B cell (primary cell): ENCODE measurements around the gene C1orf185. TPM values are rescaled to one million over a fixed set of nuclear protein-coding genes. Genes with fewer than 3 reads are reported as not detected.
"Not testable (repeated sequence)": the region's sequence is repeated elsewhere in the genome, so short reads cannot be mapped to it uniquely, and the experiment has no call there.

Experiments
- ATAC-seq: fragments of 200-7000 bp; cut with Tn5 transposase; one replicate; pipeline ENCODE4 v1.10.0; 2021; ENCODE audit warnings: low read depth, mild to moderate bottlenecking, moderate number of reproducible peaks, moderate library complexity
- CTCF ChIA-PET: fragments of 350-600 bp; sonication (Branson Sonifier 250); formaldehyde crosslinking; loops from one replicate; lab custom pipeline; 2021; ENCODE audit warnings: antibody characterized with exemption, inconsistent platforms; lab: Charles Lee
- POLR2A ChIA-PET: fragments of 350-600 bp; sonication (Branson Sonifier 250); formaldehyde crosslinking; loops from one replicate; lab custom pipeline; 2021; ENCODE audit warnings: antibody characterized with exemption; lab: Charles Lee
- DNase-seq: peaks from one replicate; pipeline ENCODE4 v3.0.0; 2013
- H2AFZ ChIP-seq: 2 replicates; pipeline ENCODE4 v1.6.1; 2012; ENCODE audit warnings: mild to moderate bottlenecking, low read depth, low read length; ENCODE audit not compliant: insufficient read depth, poor library complexity, severe bottlenecking
- H3K27ac ChIP-seq, 2 donors: 1 replicate in 1 of 2; 2 replicates in 1 of 2; pipeline ENCODE4 v1.5.1; 2012 to 2013; ENCODE audit warnings: low read length in 2 of 2, mild to moderate bottlenecking in 2 of 2, moderate library complexity in 1 of 2
- H3K27me3 ChIP-seq, 4 experiments: fragments of 200-600 bp in 1 of 4; sonication (generic) in 1 of 4; replicated peaks in 1 of 4; 1 replicate in 2 of 4; 2 replicates in 2 of 4; pipeline versions ENCODE4 v1.6.1 to v1.7.0; 2013 to 2016; ENCODE audit warnings: low read length in 3 of 4, mild to moderate bottlenecking in 2 of 4, mixed read lengths in 1 of 4, moderate library complexity in 1 of 4; ENCODE audit not compliant: insufficient read depth in 4 of 4, control insufficient read depth in 3 of 4; ENCODE audit errors: control extremely low read depth in 1 of 4
- H3K36me3 ChIP-seq, 2 experiments: replicated peaks in 1 of 2; 1 replicate in 1 of 2; 2 replicates in 1 of 2; pipeline versions ENCODE4 v1.6.1 to v1.7.1; 2013; ENCODE audit warnings: low read length in 1 of 2; ENCODE audit not compliant: insufficient read depth in 2 of 2, control insufficient read depth in 1 of 2; ENCODE audit errors: control extremely low read depth in 1 of 2, extremely low read depth in 1 of 2
- H3K4me1 ChIP-seq, 2 donors: fragments of 200-600 bp in 1 of 2; sonication (generic) in 1 of 2; 1 replicate in 1 of 2; 2 replicates in 1 of 2; pipeline versions ENCODE4 v1.5.1 to v1.6.1; 2013 to 2017; ENCODE audit warnings: low read length in 2 of 2; ENCODE audit not compliant: control insufficient read depth in 2 of 2, insufficient read depth in 2 of 2
- H3K4me2 ChIP-seq: replicated peaks from 2 replicates; pipeline ENCODE3; 2012; ENCODE audit warnings: mild to moderate bottlenecking, low read depth, low read length; ENCODE audit not compliant: poor library complexity, severe bottlenecking
- H3K4me3 ChIP-seq, 5 experiments: fragments of 200-600 bp in 1 of 5; sonication (generic) in 1 of 5; 1 replicate in 3 of 5; 2 replicates in 2 of 5; pipeline versions ENCODE4 v1.5.1 to v1.7.0; 2011 to 2016; ENCODE audit warnings: low read length in 4 of 5, mild to moderate bottlenecking in 4 of 5, low read depth in 2 of 5, control low read depth in 1 of 5, moderate library complexity in 1 of 5; ENCODE audit not compliant: insufficient read depth in 1 of 5; ENCODE audit errors: control extremely low read depth in 1 of 5, extremely low read depth in 1 of 5
- H3K79me2 ChIP-seq: fragments of 200-600 bp; sonication (generic); one replicate; pipeline ENCODE4 v1.6.0; 2016; ENCODE audit warnings: low read length; ENCODE audit not compliant: control insufficient read depth, insufficient read depth
- H3K9ac ChIP-seq: fragments of 200-600 bp; sonication (generic); 2 replicates; pipeline ENCODE4 v1.6.1; 2017; ENCODE audit warnings: mild to moderate bottlenecking, low read length, moderate library complexity
- H3K9me3 ChIP-seq, 3 donors: one replicate each; pipeline versions ENCODE4 v1.6.1 to v1.7.1; 2013; ENCODE audit warnings: low read length in 2 of 3; ENCODE audit not compliant: control insufficient read depth in 2 of 3, insufficient read depth in 1 of 3; ENCODE audit errors: control extremely low read depth in 1 of 3
- H4K20me1 ChIP-seq: 2 replicates; pipeline ENCODE4 v1.6.0; 2012; ENCODE audit warnings: mild to moderate bottlenecking, low read length; ENCODE audit not compliant: insufficient read depth, control insufficient read depth, poor library complexity, severe bottlenecking
- H3K27ac Mint-ChIP-seq: one replicate; pipeline ENCODE4 v1.8.0; 2021; ENCODE audit warnings: mixed read lengths
- H3K27me3 Mint-ChIP-seq: one replicate; pipeline ENCODE4 v1.8.0; 2021; ENCODE audit warnings: mixed read lengths
- H3K4me1 Mint-ChIP-seq: one replicate; pipeline ENCODE4 v1.8.0; 2021; ENCODE audit warnings: mixed read lengths
- H3K4me3 Mint-ChIP-seq: one replicate; pipeline ENCODE4 v1.8.0; 2021; ENCODE audit warnings: mixed read lengths
- H3K9me3 Mint-ChIP-seq: one replicate; pipeline ENCODE4 v1.8.0; 2022; ENCODE audit warnings: mixed read lengths; ENCODE audit not compliant: insufficient read depth
- EZH2 ChIP-seq: IDR thresholded peaks from 2 replicates; pipeline ENCODE4 v1.6.1; 2012; ENCODE audit warnings: borderline replicate concordance, low read depth, mild to moderate bottlenecking, moderate library complexity, low read length; ENCODE audit not compliant: insufficient read depth, poor library complexity, severe bottlenecking
- WGBS: methylation state at CpG from one replicate; pipeline ENCODE4 v1.1.5; 2013; ENCODE audit warnings: missing lambda C conversion rate; ENCODE audit not compliant: insufficient coverage; 5-methylcytosine and 5-hydroxymethylcytosine counted together
- intact Hi-C: fragments of 100-400 bp; cut with micrococcal nuclease; formaldehyde crosslinking; loops from one replicate; pipeline ENCODE4 v1.10.0; 2022
- polyA plus RNA-seq: library from polyadenylated mRNA; depleted of rRNA; stranded (reverse); fragments of >200 nt; gene quantifications from 2 replicates; pipeline ENCODE4 v1.2.3, GENCODE V29; 2012
- total RNA-seq, 2 donors: library from RNA; stranded (reverse); fragments of 120-200 nt in 1 of 2; gene quantifications; 1 replicate in 1 of 2; 2 replicates in 1 of 2; pipeline versions ENCODE4 v1.2.3 to v1.2.4, GENCODE V29; 2013 to 2022
- TF ChIP-seq, protein P1 (sequence below): fragments of 200-600 bp; IDR thresholded peaks from one replicate; pipeline ENCODE4 v1.8.0; 2022; ENCODE audit warnings: antibody characterized with exemption, mild to moderate bottlenecking

The C1orf185 gene
- total and polyA plus RNA-seq, 2 donors (not counting 1 experiment from before 2014, with no cell fraction given): not detected

- no peak overlapping the region for H3K4me2 ChIP-seq
- H3K4me3 ChIP-seq: no peak overlapping the region
- no peaks in the 10 kb centered on the region for H4K20me1 ChIP-seq
- CTCF ChIA-PET: no interaction called here
- POLR2A ChIA-PET: no interaction called here
- H3K36me3 ChIP-seq: no peaks in the 10 kb centered on the region
- Mint-ChIP-seq H3K4me3 (no peak overlapping the region), H3K4me1 (no peaks in the 10 kb centered on the region), H3K9me3 (no peaks in the 10 kb centered on the region), H3K27ac (no peak overlapping the region), H3K27me3 (peaks cover 21% of the 10 kb centered on the region)
- TF ChIP-seq, protein P1, sequence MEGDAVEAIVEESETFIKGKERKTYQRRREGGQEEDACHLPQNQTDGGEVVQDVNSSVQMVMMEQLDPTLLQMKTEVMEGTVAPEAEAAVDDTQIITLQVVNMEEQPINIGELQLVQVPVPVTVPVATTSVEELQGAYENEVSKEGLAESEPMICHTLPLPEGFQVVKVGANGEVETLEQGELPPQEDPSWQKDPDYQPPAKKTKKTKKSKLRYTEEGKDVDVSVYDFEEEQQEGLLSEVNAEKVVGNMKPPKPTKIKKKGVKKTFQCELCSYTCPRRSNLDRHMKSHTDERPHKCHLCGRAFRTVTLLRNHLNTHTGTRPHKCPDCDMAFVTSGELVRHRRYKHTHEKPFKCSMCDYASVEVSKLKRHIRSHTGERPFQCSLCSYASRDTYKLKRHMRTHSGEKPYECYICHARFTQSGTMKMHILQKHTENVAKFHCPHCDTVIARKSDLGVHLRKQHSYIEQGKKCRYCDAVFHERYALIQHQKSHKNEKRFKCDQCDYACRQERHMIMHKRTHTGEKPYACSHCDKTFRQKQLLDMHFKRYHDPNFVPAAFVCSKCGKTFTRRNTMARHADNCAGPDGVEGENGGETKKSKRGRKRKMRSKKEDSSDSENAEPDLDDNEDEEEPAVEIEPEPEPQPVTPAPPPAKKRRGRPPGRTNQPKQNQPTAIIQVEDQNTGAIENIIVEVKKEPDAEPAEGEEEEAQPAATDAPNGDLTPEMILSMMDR: no peak
- TF ChIP-seq EZH2: no peak
- no CpG with 5 or more reads among the region's 2 CpGs for WGBS
- H3K4me1 ChIP-seq: no peaks in the 10 kb centered on the region
- ATAC-seq: no peak
- H3K79me2 ChIP-seq: no peaks in the 10 kb centered on the region
- H3K27me3 ChIP-seq: peaks cover 0 to 14% (median 3%) of the 10 kb centered on the region in 4 experiments
- no peak overlapping the region for H2AFZ ChIP-seq
- no peaks in the 10 kb centered on the region for H3K9me3 ChIP-seq
- intact Hi-C loops: no loop called here
- no peak overlapping the region for H3K27ac ChIP-seq
- H3K9ac ChIP-seq: no peak overlapping the region
- no peak for DNase-seq
Measured at GRCh38 chr1:51120629-51121028, 18.6 kb downstream of the C1orf185 start.

DNA sequence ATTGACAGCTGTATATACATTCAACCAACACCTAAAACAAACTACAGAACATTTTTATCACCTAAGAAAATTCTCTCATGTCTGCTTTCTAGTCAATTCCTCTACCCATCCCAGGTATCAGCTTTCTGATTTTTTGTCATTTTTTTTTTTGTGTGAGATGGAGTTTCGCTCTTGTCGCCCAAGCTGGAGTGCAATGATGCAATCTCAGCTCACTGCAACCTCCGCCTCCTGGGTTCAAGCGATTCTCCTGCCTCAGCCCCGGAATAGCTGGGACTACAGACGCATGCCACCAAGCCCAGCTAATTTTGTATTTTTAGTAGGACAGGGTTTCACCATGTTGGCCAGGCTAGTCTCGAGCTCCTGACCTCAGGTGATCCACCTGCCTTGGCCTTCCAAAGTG is 25.1 kb downstream of the C1orf185 start:
- H3K4me1 ChIP-seq, H3K27me3 ChIP-seq, H3K4me3 Mint-ChIP-seq, H3K9me3 ChIP-seq, H3K9me3 Mint-ChIP-seq, DNase-seq, H3K27ac ChIP-seq, H3K36me3 ChIP-seq, POLR2A ChIA-PET, H3K79me2 ChIP-seq, CTCF ChIA-PET, H4K20me1 ChIP-seq, intact Hi-C loops, H3K4me3 ChIP-seq, H3K9ac ChIP-seq, H3K27ac Mint-ChIP-seq, H3K4me2 ChIP-seq, ATAC-seq, H3K4me1 Mint-ChIP-seq, H2AFZ ChIP-seq: not testable (repeated sequence)
- WGBS: 95% methylated on average over 7 of the region's 7 CpGs
- H3K27me3 Mint-ChIP-seq: peaks cover 30% of the 10 kb centered on the region
